Measurements from ENCODE around the gene NKIRAS2. TPM values are rescaled to one million over a fixed set of nuclear protein-coding genes. Genes with fewer than 3 reads are reported as not detected.

Gene NKIRAS2
- total and polyA plus RNA-seq, 2 of the 4 experiments (the other 2 are of a cell fraction), result 25.6 to 51.8 TPM

DNA sequence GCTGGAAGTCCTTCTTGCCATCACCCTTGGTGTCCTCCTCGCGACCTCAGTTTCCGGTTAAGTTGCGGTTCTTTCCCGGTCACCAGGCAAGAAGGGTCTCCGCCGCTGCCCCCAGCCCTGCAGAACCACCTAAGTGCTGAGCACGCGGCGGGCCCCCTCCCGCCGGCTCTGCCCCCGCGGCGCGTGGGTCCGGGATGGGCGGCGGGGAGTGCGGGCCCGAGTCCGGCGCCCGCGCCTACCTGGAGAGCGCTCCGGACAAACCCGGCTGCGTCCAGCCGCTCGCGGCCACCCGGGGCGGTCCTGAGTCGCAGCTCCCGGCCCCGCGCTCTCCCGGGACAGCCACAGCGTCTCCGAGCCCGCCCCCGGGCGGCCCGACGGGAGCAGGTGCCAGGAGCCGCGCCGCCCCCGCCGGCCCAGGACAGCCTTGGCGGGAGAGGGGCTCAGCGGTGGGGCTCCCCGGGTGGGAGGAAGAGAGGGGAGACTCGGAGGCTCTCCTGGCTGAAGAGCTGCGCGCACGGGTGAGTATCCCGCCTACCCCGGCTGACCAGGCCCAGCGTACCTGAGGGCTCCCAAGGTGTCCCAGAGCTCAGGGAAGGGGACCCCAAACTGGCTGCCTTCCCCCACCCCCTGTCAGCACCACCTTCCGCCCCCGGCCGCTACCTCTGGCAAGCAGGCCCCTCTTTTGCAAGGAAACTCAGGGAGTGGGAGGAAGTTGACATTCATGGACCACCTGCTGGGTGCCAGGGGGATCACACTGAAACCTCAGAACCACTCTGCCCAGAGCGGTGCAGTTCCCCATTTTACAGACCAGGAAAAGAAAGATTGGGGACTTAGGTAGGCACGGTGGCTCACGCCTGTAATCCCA is 52.7 kb downstream of the NKIRAS2 start (continued):
- TF ChIP-seq, protein P1, sequence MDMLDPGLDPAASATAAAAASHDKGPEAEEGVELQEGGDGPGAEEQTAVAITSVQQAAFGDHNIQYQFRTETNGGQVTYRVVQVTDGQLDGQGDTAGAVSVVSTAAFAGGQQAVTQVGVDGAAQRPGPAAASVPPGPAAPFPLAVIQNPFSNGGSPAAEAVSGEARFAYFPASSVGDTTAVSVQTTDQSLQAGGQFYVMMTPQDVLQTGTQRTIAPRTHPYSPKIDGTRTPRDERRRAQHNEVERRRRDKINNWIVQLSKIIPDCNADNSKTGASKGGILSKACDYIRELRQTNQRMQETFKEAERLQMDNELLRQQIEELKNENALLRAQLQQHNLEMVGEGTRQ (IDR thresholded peaks at IDR 0.05; ENCODE audit: low read depth, low read length), result no peak
- TF ChIP-seq NFE2L2 (IDR thresholded peaks at IDR 0.05; ENCODE audit: low read depth, low read length) (no peak), BHLHE40 (IDR thresholded peaks at IDR 0.05; ENCODE audit: low read depth, low read length) (no peak), CHD1 (IDR thresholded peaks at IDR 0.05; ENCODE audit: low read depth, low read length) (no peak)

Other genes starting within 250 kb of the NKIRAS2 start
- 12.9 and 14.7 TPM in 2 replicates for gene JUP, start 233.4 kb upstream of the NKIRAS2 start, total RNA-seq (2012; rRNA removed)
- gene JUP, start 233.4 kb upstream of the NKIRAS2 start, polyA plus RNA-seq (2012; rRNA removed), result 27.3 and 28.4 TPM in 2 replicates
- 21.5 and 22.2 TPM in 2 replicates for gene P3H4, start 208.1 kb upstream of the NKIRAS2 start, total RNA-seq (2012; rRNA removed)
- 66.7 and 76.9 TPM in 2 replicates for gene P3H4, start 208.1 kb upstream of the NKIRAS2 start, polyA plus RNA-seq (2012; rRNA removed)
- 156 and 170 TPM in 2 replicates for gene FKBP10, start 207.1 kb upstream of the NKIRAS2 start, total RNA-seq (2012; rRNA removed)
- gene FKBP10, start 207.1 kb upstream of the NKIRAS2 start, polyA plus RNA-seq (2012; rRNA removed), result 984 and 1,083 TPM in 2 replicates
- 83.0 and 92.7 TPM in 2 replicates for gene NT5C3B, start 183.9 kb upstream of the NKIRAS2 start, total RNA-seq (2012; rRNA removed)
- 58.0 and 59.9 TPM in 2 replicates for gene NT5C3B, start 183.9 kb upstream of the NKIRAS2 start, polyA plus RNA-seq (2012; rRNA removed)
- under 0.01 and 0.18 TPM in 2 replicates for gene KLHL10, start 182.3 kb upstream of the NKIRAS2 start, total RNA-seq (2012; rRNA removed)
- gene KLHL10, start 182.3 kb upstream of the NKIRAS2 start, polyA plus RNA-seq (2012; rRNA removed), result 0.07 TPM in 1 of 2 replicates, not detected in the other
- 38.5 and 43.6 TPM in 2 replicates for gene KLHL11, start 154.7 kb upstream of the NKIRAS2 start, total RNA-seq (2012; rRNA removed)
- gene KLHL11, start 154.7 kb upstream of the NKIRAS2 start, polyA plus RNA-seq (2012; rRNA removed), result 3.5 and 4.1 TPM in 2 replicates
- gene ACLY, start 101.1 kb upstream of the NKIRAS2 start, total RNA-seq (2012; rRNA removed), result 228 and 230 TPM in 2 replicates
- gene ACLY, start 101.1 kb upstream of the NKIRAS2 start, polyA plus RNA-seq (2012; rRNA removed), result 167 and 170 TPM in 2 replicates
- gene ODAD4, start 89.5 kb upstream of the NKIRAS2 start, total RNA-seq (2012; rRNA removed), result 0.54 and 0.56 TPM in 2 replicates
- 0.37 and 0.38 TPM in 2 replicates for gene ODAD4, start 89.5 kb upstream of the NKIRAS2 start, polyA plus RNA-seq (2012; rRNA removed)
- gene CNP, start 53.3 kb upstream of the NKIRAS2 start, total RNA-seq (2012; rRNA removed), result 45.5 and 50.3 TPM in 2 replicates
- 46.4 and 56.5 TPM in 2 replicates for gene CNP, start 53.3 kb upstream of the NKIRAS2 start, polyA plus RNA-seq (2012; rRNA removed)
- 71.7 and 76.9 TPM in 2 replicates for gene DNAJC7, start 2.7 kb upstream of the NKIRAS2 start, total RNA-seq (2012; rRNA removed)
- 42.3 and 49.3 TPM in 2 replicates for gene DNAJC7, start 2.7 kb upstream of the NKIRAS2 start, polyA plus RNA-seq (2012; rRNA removed)
- gene C17orf113, start 30.5 kb downstream of the NKIRAS2 start, total RNA-seq (2012; rRNA removed), result under 0.01 TPM in 1 of 2 replicates, not detected in the other
- gene C17orf113, start 30.5 kb downstream of the NKIRAS2 start, polyA plus RNA-seq (2012; rRNA removed), result 0.03 and 0.07 TPM in 2 replicates
- gene ZNF385C, start 78.4 kb downstream of the NKIRAS2 start, total RNA-seq (2012; rRNA removed), result not detected in 2 replicates
- not detected in 2 replicates for gene ZNF385C, start 78.4 kb downstream of the NKIRAS2 start, polyA plus RNA-seq (2012; rRNA removed)
- gene DHX58, start 92.6 kb downstream of the NKIRAS2 start, total RNA-seq (2012; rRNA removed), result 1.1 and 1.4 TPM in 2 replicates
- gene DHX58, start 92.6 kb downstream of the NKIRAS2 start, polyA plus RNA-seq (2012; rRNA removed), result 1.9 and 2.8 TPM in 2 replicates
- gene KAT2A, start 101.3 kb downstream of the NKIRAS2 start, total RNA-seq (2012; rRNA removed), result 5.3 and 6.3 TPM in 2 replicates
- 28.2 and 31.4 TPM in 2 replicates for gene KAT2A, start 101.3 kb downstream of the NKIRAS2 start, polyA plus RNA-seq (2012; rRNA removed)
- not detected in 2 replicates for gene HSPB9, start 102.7 kb downstream of the NKIRAS2 start, total RNA-seq (2012; rRNA removed)
- gene HSPB9, start 102.7 kb downstream of the NKIRAS2 start, polyA plus RNA-seq (2012; rRNA removed), result not detected in 2 replicates
- gene RAB5C, start 134.9 kb downstream of the NKIRAS2 start, total RNA-seq (2012; rRNA removed), result 112 and 126 TPM in 2 replicates
- 277 and 312 TPM in 2 replicates for gene RAB5C, start 134.9 kb downstream of the NKIRAS2 start, polyA plus RNA-seq (2012; rRNA removed)
- gene KCNH4, start 161.1 kb downstream of the NKIRAS2 start, total RNA-seq (2012; rRNA removed), result not detected in 2 replicates
- gene KCNH4, start 161.1 kb downstream of the NKIRAS2 start, polyA plus RNA-seq (2012; rRNA removed), result 0.03 and 0.06 TPM in 2 replicates
- not detected in 2 replicates for gene HCRT, start 165.4 kb downstream of the NKIRAS2 start, total RNA-seq (2012; rRNA removed)
- gene HCRT, start 165.4 kb downstream of the NKIRAS2 start, polyA plus RNA-seq (2012; rRNA removed), result not detected in 2 replicates
- gene GHDC, start 174.4 kb downstream of the NKIRAS2 start, total RNA-seq (2012; rRNA removed), result 4.4 and 8.1 TPM in 2 replicates
- 5.2 and 6.1 TPM in 2 replicates for gene GHDC, start 174.4 kb downstream of the NKIRAS2 start, polyA plus RNA-seq (2012; rRNA removed)